Adrenal gland (tissue), 5 donors: ENCODE data around the gene SPAM1.

Experiments used
- CTCF ChIP-seq, 6 experiments: fragments of 450-650 bp in 4 of 6; fragments of 200-600 bp in 2 of 6; sonication (generic) in 1 of 6; IDR thresholded peaks; 1 replicate in 5 of 6; 2 replicates in 1 of 6; pipeline versions ENCODE4 v1.5.1 to v1.8.0; 2016 to 2021; ENCODE audit warnings: antibody characterized with exemption in 6 of 6, mild to moderate bottlenecking in 2 of 6, moderate library complexity in 1 of 6
- POLR2A ChIP-seq, 2 donors: fragments of 450-650 bp; IDR thresholded peaks; one replicate each; pipeline ENCODE4 v1.6.1; 2017; ENCODE audit warnings: antibody characterized with exemption in 2 of 2, mild to moderate bottlenecking in 2 of 2, moderate library complexity in 1 of 2
- donor health status: DM: no; HTN: no; CAD: no.

- TF ChIP-seq CTCF (IDR thresholded peaks at IDR 0.05) (no peak), POLR2A (IDR thresholded peaks at IDR 0.05) (no peak)
Observed at GRCh38 chr7:123994449-123994848, 69.4 kb downstream of the SPAM1 start.
